ENCODE data around the gene FAM53A. TPM values are rescaled to one million over a fixed set of nuclear protein-coding genes. Genes with fewer than 3 reads are reported as not detected.

FAM53A gene
- total RNA-seq, 1 donor from 2014 or later, result 1.9 TPM

GRCh38 chr4:1594871-1595788, 89.0 kb downstream of the FAM53A start:
- intact Hi-C loops (cut with micrococcal nuclease), result no loop called here

- intact Hi-C loops (cut with micrococcal nuclease), result no loop called here
Measured at GRCh38 chr4:1593881-1594345, 90.2 kb downstream of the FAM53A start.

DNA sequence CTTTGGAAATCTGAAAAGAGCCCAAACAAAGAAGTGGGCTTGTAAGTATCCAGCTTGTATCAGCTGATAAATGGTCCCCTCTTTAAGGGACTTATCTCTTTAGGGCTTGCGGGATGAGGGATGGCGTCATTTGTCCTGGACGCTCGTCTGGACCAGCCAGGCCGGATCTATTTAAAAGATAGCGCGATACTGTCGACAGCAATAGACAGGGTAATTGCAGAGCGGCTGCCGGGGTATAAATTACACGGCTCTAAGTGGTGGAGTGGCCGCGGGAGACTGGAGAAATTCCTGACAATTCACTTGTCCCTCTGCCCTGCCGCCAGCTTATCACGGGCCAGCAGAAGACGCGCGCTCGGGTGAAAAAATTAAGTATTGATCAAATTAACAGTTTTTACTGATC, 90.7 kb downstream of the FAM53A start:
- intact Hi-C loops (cut with micrococcal nuclease), result no loop called here

GRCh38 chr4:1592709-1593417, 91.2 kb downstream of the FAM53A start:
- intact Hi-C loops (cut with micrococcal nuclease), result no loop called here

DNA sequence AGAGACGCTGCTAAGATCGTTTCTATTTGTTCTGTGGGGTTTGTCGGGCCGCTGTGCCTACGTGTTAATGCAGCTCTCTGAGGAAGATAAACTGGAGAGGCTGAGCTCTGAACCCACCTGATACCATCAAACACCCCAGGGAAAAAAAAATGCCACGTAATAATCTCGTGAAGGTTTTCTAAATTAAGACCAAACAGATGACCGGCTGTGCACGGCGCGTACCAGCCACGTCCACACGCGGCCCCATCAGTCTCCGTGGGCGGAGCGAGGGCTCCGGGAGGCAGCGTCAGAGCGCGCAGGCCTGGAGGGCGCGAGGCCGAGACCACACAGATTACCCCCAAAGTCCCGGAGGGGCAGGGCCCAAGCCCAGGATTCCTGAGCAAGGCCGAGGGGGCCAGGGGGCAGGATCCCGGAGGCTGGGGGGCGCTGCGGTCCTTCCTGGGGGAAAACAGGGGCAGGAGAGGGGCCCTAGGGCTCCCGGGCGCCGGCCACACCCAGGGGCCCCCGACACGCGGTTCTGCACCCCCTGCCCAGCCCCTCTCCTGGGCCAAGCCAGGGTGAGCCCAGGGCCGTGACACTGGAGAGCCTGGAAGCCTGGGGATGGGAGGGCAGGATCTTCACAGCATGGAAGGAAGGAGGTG, 91.9 kb downstream of the FAM53A start:
- intact Hi-C loops (cut with micrococcal nuclease), result no loop called here

GRCh38 chr4:1591107-1591506, 93.0 kb downstream of the FAM53A start:
- intact Hi-C loops (cut with micrococcal nuclease), result no loop called here

GRCh38 chr4:1590244-1590643, 93.9 kb downstream of the FAM53A start:
- intact Hi-C loops (cut with micrococcal nuclease), result no loop called here

Other genes with a start within 250 kb of the FAM53A start
- 99.1 and 99.4 TPM in 2 replicates for gene SLBP, start 28.0 kb upstream of the FAM53A start, total RNA-seq
- gene TMEM129, start 37.0 kb upstream of the FAM53A start, total RNA-seq, result 24.8 and 24.9 TPM in 2 replicates
- 173 and 177 TPM in 2 replicates for gene TACC3, start 37.2 kb upstream of the FAM53A start, total RNA-seq
- gene FGFR3, start 109.0 kb upstream of the FAM53A start, total RNA-seq, result 0.39 and 1.2 TPM in 2 replicates
- gene LETM1, start 171.8 kb upstream of the FAM53A start, total RNA-seq, result 64.9 and 69.2 TPM in 2 replicates
- 196 and 203 TPM in 2 replicates for gene NSD2, start 187.1 kb upstream of the FAM53A start, total RNA-seq